Measurements from ENCODE around the gene NCOA7. TPM values are rescaled to one million over a fixed set of nuclear protein-coding genes. Genes with fewer than 3 reads are reported as not detected.
A peak's percentile ranks its signal among the peaks of the same experiment; 100 is the strongest.

Gene NCOA7
- total and polyA plus RNA-seq, 9 of the 15 experiments (the other 6 are each of a cell fraction or from before 2014, with no cell fraction given) = 5.8 to 14.6 (median 9.3) TPM

- TF ChIP-seq, protein P1, sequence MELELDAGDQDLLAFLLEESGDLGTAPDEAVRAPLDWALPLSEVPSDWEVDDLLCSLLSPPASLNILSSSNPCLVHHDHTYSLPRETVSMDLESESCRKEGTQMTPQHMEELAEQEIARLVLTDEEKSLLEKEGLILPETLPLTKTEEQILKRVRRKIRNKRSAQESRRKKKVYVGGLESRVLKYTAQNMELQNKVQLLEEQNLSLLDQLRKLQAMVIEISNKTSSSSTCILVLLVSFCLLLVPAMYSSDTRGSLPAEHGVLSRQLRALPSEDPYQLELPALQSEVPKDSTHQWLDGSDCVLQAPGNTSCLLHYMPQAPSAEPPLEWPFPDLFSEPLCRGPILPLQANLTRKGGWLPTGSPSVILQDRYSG (tag; conservative IDR thresholded peaks at IDR 0.05; ENCODE audit: low read depth) = no peak
- TF ChIP-seq ZNF165 (CRISPR knock-in tag; IDR thresholded peaks at IDR 0.05; ENCODE audit: borderline replicate concordance) = no peak
- peak; percentile 48; the same call in 1 of the 2 replicates for TF ChIP-seq STAT5A (IDR thresholded peaks at IDR 0.05; ENCODE audit: borderline replicate concordance, low read length)
- TF ChIP-seq, protein P2, sequence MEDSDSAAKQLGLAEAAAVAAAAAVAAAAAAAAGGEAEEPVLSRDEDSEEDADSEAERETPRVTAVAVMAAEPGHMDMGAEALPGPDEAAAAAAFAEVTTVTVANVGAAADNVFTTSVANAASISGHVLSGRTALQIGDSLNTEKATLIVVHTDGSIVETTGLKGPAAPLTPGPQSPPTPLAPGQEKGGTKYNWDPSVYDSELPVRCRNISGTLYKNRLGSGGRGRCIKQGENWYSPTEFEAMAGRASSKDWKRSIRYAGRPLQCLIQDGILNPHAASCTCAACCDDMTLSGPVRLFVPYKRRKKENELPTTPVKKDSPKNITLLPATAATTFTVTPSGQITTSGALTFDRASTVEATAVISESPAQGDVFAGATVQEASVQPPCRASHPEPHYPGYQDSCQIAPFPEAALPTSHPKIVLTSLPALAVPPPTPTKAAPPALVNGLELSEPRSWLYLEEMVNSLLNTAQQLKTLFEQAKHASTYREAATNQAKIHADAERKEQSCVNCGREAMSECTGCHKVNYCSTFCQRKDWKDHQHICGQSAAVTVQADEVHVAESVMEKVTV (CRISPR knock-in tag; IDR thresholded peaks at IDR 0.05) = no peak
- TF ChIP-seq, protein P3, sequence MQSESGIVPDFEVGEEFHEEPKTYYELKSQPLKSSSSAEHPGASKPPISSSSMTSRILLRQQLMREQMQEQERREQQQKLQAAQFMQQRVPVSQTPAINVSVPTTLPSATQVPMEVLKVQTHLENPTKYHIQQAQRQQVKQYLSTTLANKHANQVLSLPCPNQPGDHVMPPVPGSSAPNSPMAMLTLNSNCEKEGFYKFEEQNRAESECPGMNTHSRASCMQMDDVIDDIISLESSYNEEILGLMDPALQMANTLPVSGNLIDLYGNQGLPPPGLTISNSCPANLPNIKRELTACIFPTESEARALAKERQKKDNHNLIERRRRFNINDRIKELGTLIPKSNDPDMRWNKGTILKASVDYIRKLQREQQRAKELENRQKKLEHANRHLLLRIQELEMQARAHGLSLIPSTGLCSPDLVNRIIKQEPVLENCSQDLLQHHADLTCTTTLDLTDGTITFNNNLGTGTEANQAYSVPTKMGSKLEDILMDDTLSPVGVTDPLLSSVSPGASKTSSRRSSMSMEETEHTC (IDR thresholded peaks at IDR 0.05) = no peak
- TF ChIP-seq, protein P4, sequence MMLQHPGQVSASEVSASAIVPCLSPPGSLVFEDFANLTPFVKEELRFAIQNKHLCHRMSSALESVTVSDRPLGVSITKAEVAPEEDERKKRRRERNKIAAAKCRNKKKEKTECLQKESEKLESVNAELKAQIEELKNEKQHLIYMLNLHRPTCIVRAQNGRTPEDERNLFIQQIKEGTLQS (IDR thresholded peaks at IDR 0.05) = 0 out of 2 replicates have a peak, but pooled peaks have one; percentile 11
- TF ChIP-seq, protein P4 (CRISPR knock-in tag; conservative IDR thresholded peaks at IDR 0.05) = no peak
- no peak for TF ChIP-seq MXI1 (IDR thresholded peaks at IDR 0.05; ENCODE audit: low read depth, low read length)
- TF ChIP-seq HDAC2 (IDR thresholded peaks at IDR 0.05) = no peak
- no peak for TF ChIP-seq SAP30 (IDR thresholded peaks at IDR 0.05; ENCODE audit: borderline replicate concordance, insufficient read depth, low read depth, low read length, poor library complexity, severe bottlenecking)
- TF ChIP-seq NR2C1 (IDR thresholded peaks at IDR 0.05) = no peak
- TF ChIP-seq NR2C1 (tag; IDR thresholded peaks at IDR 0.05) = no peak
- no peak for TF ChIP-seq TEAD2 (tag; IDR thresholded peaks at IDR 0.05)
- no peak for TF ChIP-seq RBM17 (IDR thresholded peaks at IDR 0.05; ENCODE audit: borderline replicate concordance, low read depth, low read length)
- TF ChIP-seq, protein P5, sequence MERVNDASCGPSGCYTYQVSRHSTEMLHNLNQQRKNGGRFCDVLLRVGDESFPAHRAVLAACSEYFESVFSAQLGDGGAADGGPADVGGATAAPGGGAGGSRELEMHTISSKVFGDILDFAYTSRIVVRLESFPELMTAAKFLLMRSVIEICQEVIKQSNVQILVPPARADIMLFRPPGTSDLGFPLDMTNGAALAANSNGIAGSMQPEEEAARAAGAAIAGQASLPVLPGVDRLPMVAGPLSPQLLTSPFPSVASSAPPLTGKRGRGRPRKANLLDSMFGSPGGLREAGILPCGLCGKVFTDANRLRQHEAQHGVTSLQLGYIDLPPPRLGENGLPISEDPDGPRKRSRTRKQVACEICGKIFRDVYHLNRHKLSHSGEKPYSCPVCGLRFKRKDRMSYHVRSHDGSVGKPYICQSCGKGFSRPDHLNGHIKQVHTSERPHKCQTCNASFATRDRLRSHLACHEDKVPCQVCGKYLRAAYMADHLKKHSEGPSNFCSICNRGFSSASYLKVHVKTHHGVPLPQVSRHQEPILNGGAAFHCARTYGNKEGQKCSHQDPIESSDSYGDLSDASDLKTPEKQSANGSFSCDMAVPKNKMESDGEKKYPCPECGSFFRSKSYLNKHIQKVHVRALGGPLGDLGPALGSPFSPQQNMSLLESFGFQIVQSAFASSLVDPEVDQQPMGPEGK (CRISPR knock-in tag; IDR thresholded peaks at IDR 0.05; ENCODE audit: borderline replicate concordance) = no peak
Observed at GRCh38 chr6:125943528-125944433, 153.0 kb downstream of the NCOA7 start (continued).
